WTC11 (cell line): Measurements from ENCODE around the gene HIBADH. TPM values are rescaled to one million over a fixed set of nuclear protein-coding genes. Genes with fewer than 3 reads are reported as not detected.
A peak's percentile ranks its signal among the peaks of the same experiment; 100 is the strongest.

Experiments
- ATAC-seq: fragments of 200-7000 bp; cut with Tn5 transposase; 2 replicates; pipeline ENCODE4 v1.10.0; 2021; ENCODE audit warnings: mild to moderate bottlenecking, moderate library complexity
- CTCF ChIA-PET: fragments of 300-600 bp; sonication (Branson Sonifier 250); formaldehyde crosslinking; loops from one replicate; lab custom pipeline; 2021; ENCODE audit warnings: antibody characterized with exemption; lab: Charles Lee
- POLR2A ChIA-PET: fragments of 350-600 bp; sonication (Branson Sonifier 250); formaldehyde crosslinking; loops from one replicate; lab custom pipeline; 2021; ENCODE audit warnings: antibody characterized with exemption; lab: Charles Lee
- DNase-seq: peaks from one replicate; pipeline ENCODE4 v3.0.0; 2021; ENCODE audit warnings: low spot score
- H3K27ac Mint-ChIP-seq: 2 replicates; pipeline ENCODE4 v1.8.0; 2021; ENCODE audit warnings: mixed read lengths
- H3K27me3 Mint-ChIP-seq: 2 replicates; pipeline ENCODE4 v1.8.0; 2021; ENCODE audit warnings: low read depth, mild to moderate bottlenecking, moderate library complexity, mixed read lengths
- H3K36me3 Mint-ChIP-seq: 2 replicates; pipeline ENCODE4 v1.8.0; 2021; ENCODE audit warnings: mixed read lengths
- H3K4me1 Mint-ChIP-seq: 2 replicates; pipeline ENCODE4 v1.8.0; 2022; ENCODE audit warnings: mixed read lengths
- H3K4me3 Mint-ChIP-seq: 2 replicates; pipeline ENCODE4 v1.8.0; 2021; ENCODE audit warnings: mild to moderate bottlenecking, moderate library complexity, mixed read lengths
- H3K9me3 Mint-ChIP-seq: 2 replicates; pipeline ENCODE4 v1.8.0; 2021; ENCODE audit warnings: mixed read lengths
- CREM ChIP-seq: sonication (generic); formaldehyde crosslinking; IDR thresholded peaks from 2 replicates; pipeline ENCODE4 v1.8.1; 2022; ENCODE audit warnings: mild to moderate bottlenecking, missing genetic modification reagents, moderate library complexity
- EMX1 ChIP-seq: fragments of 250-450 bp; sonication (Bioruptor Pico); IDR thresholded peaks from 2 replicates; pipeline ENCODE4 v1.8.0; 2021; ENCODE audit warnings: mild to moderate bottlenecking
- FOXK1 ChIP-seq: sonication (generic); formaldehyde crosslinking; IDR thresholded peaks from 2 replicates; pipeline ENCODE4 v1.8.0; 2022; ENCODE audit warnings: mild to moderate bottlenecking, moderate library complexity, missing genetic modification reagents
- JAZF1 ChIP-seq: fragments of 250-450 bp; sonication (Bioruptor Pico); IDR thresholded peaks from 2 replicates; pipeline ENCODE4 v1.9.0; 2021; ENCODE audit warnings: moderate library complexity, mild to moderate bottlenecking, inconsistent platforms
- NR2C2 ChIP-seq: sonication (generic); formaldehyde crosslinking; IDR thresholded peaks from 2 replicates; pipeline ENCODE4 v1.8.0; 2022; ENCODE audit warnings: mild to moderate bottlenecking, missing genetic modification reagents
- NR3C1 ChIP-seq: sonication (generic); formaldehyde crosslinking; conservative IDR thresholded peaks from 2 replicates; pipeline ENCODE4 v1.8.1; 2023; ENCODE audit warnings: low read depth, mild to moderate bottlenecking, missing genetic modification reagents
- SMAD4 ChIP-seq: sonication (generic); formaldehyde crosslinking; IDR thresholded peaks from 2 replicates; pipeline ENCODE4 v1.8.0; 2022; ENCODE audit warnings: mild to moderate bottlenecking, missing genetic modification reagents
- SOX15 ChIP-seq: fragments of 250-450 bp; sonication (Bioruptor Pico); IDR thresholded peaks from 2 replicates; pipeline ENCODE4 v1.9.0; 2021; ENCODE audit warnings: mild to moderate bottlenecking
- TEAD4 ChIP-seq: sonication (generic); formaldehyde crosslinking; IDR thresholded peaks from 2 replicates; pipeline ENCODE4 v1.8.0; 2022; ENCODE audit warnings: mild to moderate bottlenecking, missing genetic modification reagents
- total RNA-seq: library from RNA; stranded (reverse); gene quantifications from 3 replicates; pipeline ENCODE4 v1.2.3, GENCODE V29; 2021
- TF ChIP-seq, protein P1 (sequence below): sonication (generic); formaldehyde crosslinking; IDR thresholded peaks from 2 replicates; pipeline ENCODE4 v1.8.1; 2023; ENCODE audit warnings: mild to moderate bottlenecking, missing genetic modification reagents, moderate library complexity
- TF ChIP-seq, protein P2 (sequence below): sonication (generic); formaldehyde crosslinking; IDR thresholded peaks from 2 replicates; pipeline ENCODE4 v1.8.1; 2022; ENCODE audit warnings: missing genetic modification reagents, borderline replicate concordance
- TF ChIP-seq, protein P3 (sequence below): fragments of 250-450 bp; sonication (Bioruptor Pico); conservative IDR thresholded peaks from 2 replicates; pipeline ENCODE4 v1.9.0; 2021; ENCODE audit warnings: mild to moderate bottlenecking
- TF ChIP-seq, protein P4 (sequence below): sonication (generic); formaldehyde crosslinking; IDR thresholded peaks from 2 replicates; pipeline ENCODE4 v1.8.1; 2023; ENCODE audit warnings: mild to moderate bottlenecking, moderate library complexity, missing genetic modification reagents
- TF ChIP-seq, protein P5 (sequence below): fragments of 250-450 bp; sonication (Bioruptor Pico); IDR thresholded peaks from 2 replicates; pipeline ENCODE4 v1.8.0; 2021; ENCODE audit warnings: mild to moderate bottlenecking
- TF ChIP-seq, protein P6 (sequence below): sonication (generic); formaldehyde crosslinking; IDR thresholded peaks from 2 replicates; pipeline ENCODE4 v1.8.1; 2023; ENCODE audit warnings: mild to moderate bottlenecking, missing genetic modification reagents
- TF ChIP-seq, protein P7 (sequence below): fragments of 200-600 bp; IDR thresholded peaks from 2 replicates; pipeline ENCODE4 v1.8.0; 2022; ENCODE audit warnings: antibody characterized with exemption

Gene HIBADH
- total RNA-seq, 1 experiment from 2014 or later = 27.9 TPM

DNA sequence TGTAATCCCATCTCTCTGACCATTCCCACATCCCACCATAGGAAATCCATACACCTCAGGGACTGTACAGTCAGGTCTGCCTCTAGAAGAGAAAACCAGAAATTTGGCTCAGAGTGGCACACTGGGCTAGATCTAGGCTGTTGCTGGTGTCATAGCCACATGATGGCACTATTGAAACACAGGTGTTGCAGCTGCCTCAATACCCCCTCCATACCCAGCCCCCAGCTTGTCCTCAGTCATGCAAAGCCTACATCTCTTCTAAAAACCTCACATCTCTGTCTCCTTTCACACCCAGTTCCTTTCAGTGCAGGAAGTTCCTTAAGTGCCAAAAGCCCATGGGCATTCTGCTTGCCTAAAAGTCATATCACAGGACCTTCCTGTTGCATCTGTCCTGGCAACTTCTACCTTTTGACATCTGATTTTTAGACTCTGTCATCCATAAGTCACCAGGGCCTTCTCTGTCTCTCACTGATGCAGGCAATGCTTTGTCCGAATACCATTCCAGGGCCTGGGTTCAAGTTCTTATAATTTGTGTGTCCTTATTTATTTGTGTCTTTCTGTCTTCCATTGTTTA, 27.0 kb upstream of the HIBADH start:
- H3K27ac Mint-ChIP-seq = no peak overlapping the region
- peaks cover 10% of the 10 kb centered on the region for H3K4me1 Mint-ChIP-seq
- ChIA-PET POLR2A (interaction anchor here (0.5 to 0.6 kb wide), 2 partner anchors 194 to 319 kb away, joined by 5 to 6 read pairs; no protein-coding TSS in a partner anchor), CTCF (interaction anchor here (0.5 to 2.2 kb wide), 10 partner anchors 41 to 493 kb away, joined by 3 to 14 read pairs (median 3); no protein-coding TSS in a partner anchor)
- TF ChIP-seq, protein P1, sequence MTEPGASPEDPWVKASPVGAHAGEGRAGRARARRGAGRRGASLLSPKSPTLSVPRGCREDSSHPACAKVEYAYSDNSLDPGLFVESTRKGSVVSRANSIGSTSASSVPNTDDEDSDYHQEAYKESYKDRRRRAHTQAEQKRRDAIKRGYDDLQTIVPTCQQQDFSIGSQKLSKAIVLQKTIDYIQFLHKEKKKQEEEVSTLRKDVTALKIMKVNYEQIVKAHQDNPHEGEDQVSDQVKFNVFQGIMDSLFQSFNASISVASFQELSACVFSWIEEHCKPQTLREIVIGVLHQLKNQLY = no peak
- no peak for TF ChIP-seq TEAD4 (CRISPR knock-in tag)
- TF ChIP-seq, protein P2, sequence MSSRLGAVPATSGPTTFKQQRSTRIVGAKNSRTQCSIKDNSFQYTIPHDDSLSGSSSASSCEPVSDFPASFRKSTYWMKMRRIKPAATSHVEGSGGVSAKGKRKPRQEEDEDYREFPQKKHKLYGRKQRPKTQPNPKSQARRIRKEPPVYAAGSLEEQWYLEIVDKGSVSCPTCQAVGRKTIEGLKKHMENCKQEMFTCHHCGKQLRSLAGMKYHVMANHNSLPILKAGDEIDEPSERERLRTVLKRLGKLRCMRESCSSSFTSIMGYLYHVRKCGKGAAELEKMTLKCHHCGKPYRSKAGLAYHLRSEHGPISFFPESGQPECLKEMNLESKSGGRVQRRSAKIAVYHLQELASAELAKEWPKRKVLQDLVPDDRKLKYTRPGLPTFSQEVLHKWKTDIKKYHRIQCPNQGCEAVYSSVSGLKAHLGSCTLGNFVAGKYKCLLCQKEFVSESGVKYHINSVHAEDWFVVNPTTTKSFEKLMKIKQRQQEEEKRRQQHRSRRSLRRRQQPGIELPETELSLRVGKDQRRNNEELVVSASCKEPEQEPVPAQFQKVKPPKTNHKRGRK = no peak
- TF ChIP-seq, protein P3, sequence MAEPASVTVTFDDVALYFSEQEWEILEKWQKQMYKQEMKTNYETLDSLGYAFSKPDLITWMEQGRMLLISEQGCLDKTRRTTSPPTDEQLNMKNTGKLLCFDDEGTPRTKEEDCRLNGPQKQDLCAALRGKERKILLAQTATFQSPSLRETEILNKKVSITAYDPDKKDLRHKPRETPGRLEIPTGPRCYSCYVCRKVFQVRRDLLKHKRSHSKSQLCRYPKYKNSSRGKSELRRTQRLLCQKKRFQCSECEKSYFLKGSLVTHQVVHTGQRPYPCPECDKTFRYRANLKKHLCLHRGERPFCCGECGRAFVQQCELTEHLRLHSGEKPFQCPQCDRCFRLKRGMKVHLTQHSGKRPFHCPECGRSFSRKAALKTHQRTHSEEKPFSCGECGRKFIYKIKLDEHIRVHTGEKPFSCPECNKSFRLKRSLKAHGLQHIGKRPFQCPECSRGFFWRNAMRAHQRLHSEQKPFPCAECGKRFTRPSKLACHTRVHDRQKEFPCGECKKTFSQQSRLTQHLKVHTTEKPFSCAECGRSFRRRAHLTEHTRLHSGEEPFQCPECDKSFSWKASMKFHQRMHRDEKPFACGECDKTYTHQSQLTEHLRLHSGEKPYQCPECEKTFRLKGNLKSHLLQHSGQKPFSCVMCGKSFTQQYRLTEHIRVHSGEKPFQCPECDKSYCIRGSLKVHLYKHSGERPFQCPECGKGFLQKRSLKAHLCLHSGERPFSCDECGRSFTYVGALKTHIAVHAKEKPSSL (CRISPR knock-in tag) = no peak
- ATAC-seq = peak; percentile 100
- H3K4me3 Mint-ChIP-seq = no peak overlapping the region
- H3K36me3 Mint-ChIP-seq = no peaks in the 10 kb centered on the region
- peaks cover 12% of the 10 kb centered on the region; the same call in 1 of the 2 replicates for H3K9me3 Mint-ChIP-seq
- H3K27me3 Mint-ChIP-seq = no peaks in the 10 kb centered on the region
- peak; percentile 50 for DNase-seq

DNA sequence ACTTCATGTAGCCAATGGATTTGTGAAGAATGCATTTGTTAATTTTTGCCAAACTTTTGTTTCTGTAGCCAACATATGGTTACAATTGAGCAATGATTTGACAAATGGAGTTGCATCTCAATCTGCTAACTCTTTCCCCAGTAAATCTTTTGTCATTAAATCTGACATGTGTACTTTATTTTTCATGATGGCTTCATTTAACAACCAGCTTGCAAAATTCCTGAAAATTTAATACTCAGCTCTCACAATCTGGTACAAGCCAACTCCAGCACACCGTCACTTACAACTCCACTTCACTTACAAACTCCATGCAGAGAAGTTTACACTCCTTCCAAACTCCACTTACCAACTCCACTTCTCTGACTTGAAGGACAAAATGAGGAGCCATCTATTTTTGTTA, 26.5 kb upstream of the HIBADH start:
- Mint-ChIP-seq H3K27me3 (no peaks in the 10 kb centered on the region), H3K27ac (no peak overlapping the region), H3K9me3 (peaks cover 12% of the 10 kb centered on the region; the same call in 1 of the 2 replicates), H3K36me3 (no peaks in the 10 kb centered on the region), H3K4me1 (peaks cover 10% of the 10 kb centered on the region), H3K4me3 (no peak overlapping the region)
- TF ChIP-seq, protein P4, sequence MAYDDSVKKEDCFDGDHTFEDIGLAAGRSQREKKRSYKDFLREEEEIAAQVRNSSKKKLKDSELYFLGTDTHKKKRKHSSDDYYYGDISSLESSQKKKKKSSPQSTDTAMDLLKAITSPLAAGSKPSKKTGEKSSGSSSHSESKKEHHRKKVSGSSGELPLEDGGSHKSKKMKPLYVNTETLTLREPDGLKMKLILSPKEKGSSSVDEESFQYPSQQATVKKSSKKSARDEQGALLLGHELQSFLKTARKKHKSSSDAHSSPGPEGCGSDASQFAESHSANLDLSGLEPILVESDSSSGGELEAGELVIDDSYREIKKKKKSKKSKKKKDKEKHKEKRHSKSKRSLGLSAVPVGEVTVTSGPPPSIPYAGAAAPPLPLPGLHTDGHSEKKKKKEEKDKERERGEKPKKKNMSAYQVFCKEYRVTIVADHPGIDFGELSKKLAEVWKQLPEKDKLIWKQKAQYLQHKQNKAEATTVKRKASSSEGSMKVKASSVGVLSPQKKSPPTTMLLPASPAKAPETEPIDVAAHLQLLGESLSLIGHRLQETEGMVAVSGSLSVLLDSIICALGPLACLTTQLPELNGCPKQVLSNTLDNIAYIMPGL (CRISPR knock-in tag) = no peak
- TF ChIP-seq, protein P5, sequence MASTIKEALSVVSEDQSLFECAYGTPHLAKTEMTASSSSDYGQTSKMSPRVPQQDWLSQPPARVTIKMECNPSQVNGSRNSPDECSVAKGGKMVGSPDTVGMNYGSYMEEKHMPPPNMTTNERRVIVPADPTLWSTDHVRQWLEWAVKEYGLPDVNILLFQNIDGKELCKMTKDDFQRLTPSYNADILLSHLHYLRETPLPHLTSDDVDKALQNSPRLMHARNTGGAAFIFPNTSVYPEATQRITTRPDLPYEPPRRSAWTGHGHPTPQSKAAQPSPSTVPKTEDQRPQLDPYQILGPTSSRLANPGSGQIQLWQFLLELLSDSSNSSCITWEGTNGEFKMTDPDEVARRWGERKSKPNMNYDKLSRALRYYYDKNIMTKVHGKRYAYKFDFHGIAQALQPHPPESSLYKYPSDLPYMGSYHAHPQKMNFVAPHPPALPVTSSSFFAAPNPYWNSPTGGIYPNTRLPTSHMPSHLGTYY (CRISPR knock-in tag) = no peak
- TF ChIP-seq, protein P1 = no peak
- TF ChIP-seq CREM (CRISPR knock-in tag) = no peak
- no peak for TF ChIP-seq JAZF1
- TF ChIP-seq, protein P6, sequence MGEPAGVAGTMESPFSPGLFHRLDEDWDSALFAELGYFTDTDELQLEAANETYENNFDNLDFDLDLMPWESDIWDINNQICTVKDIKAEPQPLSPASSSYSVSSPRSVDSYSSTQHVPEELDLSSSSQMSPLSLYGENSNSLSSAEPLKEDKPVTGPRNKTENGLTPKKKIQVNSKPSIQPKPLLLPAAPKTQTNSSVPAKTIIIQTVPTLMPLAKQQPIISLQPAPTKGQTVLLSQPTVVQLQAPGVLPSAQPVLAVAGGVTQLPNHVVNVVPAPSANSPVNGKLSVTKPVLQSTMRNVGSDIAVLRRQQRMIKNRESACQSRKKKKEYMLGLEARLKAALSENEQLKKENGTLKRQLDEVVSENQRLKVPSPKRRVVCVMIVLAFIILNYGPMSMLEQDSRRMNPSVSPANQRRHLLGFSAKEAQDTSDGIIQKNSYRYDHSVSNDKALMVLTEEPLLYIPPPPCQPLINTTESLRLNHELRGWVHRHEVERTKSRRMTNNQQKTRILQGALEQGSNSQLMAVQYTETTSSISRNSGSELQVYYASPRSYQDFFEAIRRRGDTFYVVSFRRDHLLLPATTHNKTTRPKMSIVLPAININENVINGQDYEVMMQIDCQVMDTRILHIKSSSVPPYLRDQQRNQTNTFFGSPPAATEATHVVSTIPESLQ (CRISPR knock-in tag) = no peak
- TF ChIP-seq, protein P7, sequence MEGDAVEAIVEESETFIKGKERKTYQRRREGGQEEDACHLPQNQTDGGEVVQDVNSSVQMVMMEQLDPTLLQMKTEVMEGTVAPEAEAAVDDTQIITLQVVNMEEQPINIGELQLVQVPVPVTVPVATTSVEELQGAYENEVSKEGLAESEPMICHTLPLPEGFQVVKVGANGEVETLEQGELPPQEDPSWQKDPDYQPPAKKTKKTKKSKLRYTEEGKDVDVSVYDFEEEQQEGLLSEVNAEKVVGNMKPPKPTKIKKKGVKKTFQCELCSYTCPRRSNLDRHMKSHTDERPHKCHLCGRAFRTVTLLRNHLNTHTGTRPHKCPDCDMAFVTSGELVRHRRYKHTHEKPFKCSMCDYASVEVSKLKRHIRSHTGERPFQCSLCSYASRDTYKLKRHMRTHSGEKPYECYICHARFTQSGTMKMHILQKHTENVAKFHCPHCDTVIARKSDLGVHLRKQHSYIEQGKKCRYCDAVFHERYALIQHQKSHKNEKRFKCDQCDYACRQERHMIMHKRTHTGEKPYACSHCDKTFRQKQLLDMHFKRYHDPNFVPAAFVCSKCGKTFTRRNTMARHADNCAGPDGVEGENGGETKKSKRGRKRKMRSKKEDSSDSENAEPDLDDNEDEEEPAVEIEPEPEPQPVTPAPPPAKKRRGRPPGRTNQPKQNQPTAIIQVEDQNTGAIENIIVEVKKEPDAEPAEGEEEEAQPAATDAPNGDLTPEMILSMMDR = no peak
- TF ChIP-seq SOX15 (CRISPR knock-in tag) = no peak
- TF ChIP-seq FOXK1 (CRISPR knock-in tag) = no peak
- no peak for TF ChIP-seq SMAD4
- no peak for TF ChIP-seq EMX1 (CRISPR knock-in tag)
- TF ChIP-seq NR2C2 (CRISPR knock-in tag) = no peak
- TF ChIP-seq, protein P3 (CRISPR knock-in tag) = no peak
- TF ChIP-seq NR3C1 (CRISPR knock-in tag) = no peak
- ATAC-seq (no peak), DNase-seq (no peak)
- ChIA-PET CTCF (interaction anchor here (0.5 to 2.2 kb wide), 9 partner anchors 56 to 493 kb away, joined by 3 to 14 read pairs (median 3); no protein-coding TSS in a partner anchor), POLR2A (interaction anchor here (0.5 kb wide), 1 partner anchor 194 kb away, joined by 5 read pairs; no protein-coding TSS in a partner anchor)
